Peyer's patch (tissue), 4 donors: ENCODE results near the gene CCDC73.

ENCODE experiments used
- CTCF ChIP-seq, 6 experiments: fragments of 450-650 bp in 4 of 6; fragments of 200-600 bp in 2 of 6; sonication (generic) in 1 of 6; IDR thresholded peaks; one replicate each; pipeline ENCODE4 v1.5.1; 2017 to 2019; ENCODE audit warnings: antibody characterized with exemption in 6 of 6, mild to moderate bottlenecking in 3 of 6, moderate library complexity in 1 of 6
- POLR2A ChIP-seq, 2 donors: fragments of 450-650 bp; IDR thresholded peaks; one replicate each; pipeline ENCODE4 v1.5.1; 2017; ENCODE audit warnings: antibody characterized with exemption in 2 of 2, mild to moderate bottlenecking in 2 of 2, moderate library complexity in 2 of 2

- TF ChIP-seq CTCF (IDR thresholded peaks at IDR 0.05) (no peak), POLR2A (IDR thresholded peaks at IDR 0.05) (no peak)
Measured at GRCh38 chr11:32594272-32594671, 200.2 kb downstream of the CCDC73 start.
